ENCODE measurements around the gene TESK1.

- TF ChIP-seq, protein P1, sequence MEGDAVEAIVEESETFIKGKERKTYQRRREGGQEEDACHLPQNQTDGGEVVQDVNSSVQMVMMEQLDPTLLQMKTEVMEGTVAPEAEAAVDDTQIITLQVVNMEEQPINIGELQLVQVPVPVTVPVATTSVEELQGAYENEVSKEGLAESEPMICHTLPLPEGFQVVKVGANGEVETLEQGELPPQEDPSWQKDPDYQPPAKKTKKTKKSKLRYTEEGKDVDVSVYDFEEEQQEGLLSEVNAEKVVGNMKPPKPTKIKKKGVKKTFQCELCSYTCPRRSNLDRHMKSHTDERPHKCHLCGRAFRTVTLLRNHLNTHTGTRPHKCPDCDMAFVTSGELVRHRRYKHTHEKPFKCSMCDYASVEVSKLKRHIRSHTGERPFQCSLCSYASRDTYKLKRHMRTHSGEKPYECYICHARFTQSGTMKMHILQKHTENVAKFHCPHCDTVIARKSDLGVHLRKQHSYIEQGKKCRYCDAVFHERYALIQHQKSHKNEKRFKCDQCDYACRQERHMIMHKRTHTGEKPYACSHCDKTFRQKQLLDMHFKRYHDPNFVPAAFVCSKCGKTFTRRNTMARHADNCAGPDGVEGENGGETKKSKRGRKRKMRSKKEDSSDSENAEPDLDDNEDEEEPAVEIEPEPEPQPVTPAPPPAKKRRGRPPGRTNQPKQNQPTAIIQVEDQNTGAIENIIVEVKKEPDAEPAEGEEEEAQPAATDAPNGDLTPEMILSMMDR (IDR thresholded peaks at IDR 0.05; ENCODE audit: insufficient read depth, low read depth, low read length), result no peak
- TF ChIP-seq EZH2 (IDR thresholded peaks at IDR 0.05; ENCODE audit: insufficient read depth, low read length), result no peak
These were observed 34.6 kb downstream of the TESK1 start for GRCh38 chr9:35639631-35640030.
